ENCODE results near the gene UNC93B1. TPM values are rescaled to one million over a fixed set of nuclear protein-coding genes. Genes with fewer than 3 reads are reported as not detected.

UNC93B1 gene
- total and polyA plus RNA-seq, 2 of the 13 experiments (the other 11 are each of a cell fraction or from before 2014, with no cell fraction given) = 8.8 to 18.9 TPM

GRCh38 chr11:68031144-68031464 is 27.2 kb upstream of the UNC93B1 start (continued):
- TF ChIP-seq ATF4 (CRISPR knock-in tag; IDR thresholded peaks at IDR 0.05) (no peak), KLF15 (CRISPR knock-in tag; IDR thresholded peaks at IDR 0.05; ENCODE audit: borderline replicate concordance) (no peak), TBX2 (CRISPR knock-in tag; IDR thresholded peaks at IDR 0.05; ENCODE audit: borderline replicate concordance) (peak; percentile 5; the same call in 1 of the 2 replicates), CENPT (CRISPR knock-in tag; IDR thresholded peaks at IDR 0.05; ENCODE audit: low read depth) (no peak), MEIS2 (CRISPR knock-in tag; IDR thresholded peaks at IDR 0.05) (no peak), ARHGAP35 (CRISPR knock-in tag; IDR thresholded peaks at IDR 0.05; ENCODE audit: borderline replicate concordance) (no peak), HOXA9 (CRISPR knock-in tag; IDR thresholded peaks at IDR 0.05; ENCODE audit: borderline replicate concordance) (no peak), NFYC (CRISPR knock-in tag; IDR thresholded peaks at IDR 0.05) (no peak), ZNF740 (CRISPR knock-in tag; IDR thresholded peaks at IDR 0.05) (no peak), KMT2A (CRISPR knock-in tag; IDR thresholded peaks at IDR 0.05) (no peak), ZFP37 (CRISPR knock-in tag; IDR thresholded peaks at IDR 0.05; ENCODE audit: borderline replicate concordance) (no peak), SMAD1 (CRISPR knock-in tag; IDR thresholded peaks at IDR 0.05; ENCODE audit: borderline replicate concordance, low read depth) (no peak), SATB2 (CRISPR knock-in tag; IDR thresholded peaks at IDR 0.05) (no peak), RERE (CRISPR knock-in tag; IDR thresholded peaks at IDR 0.05; ENCODE audit: low read depth) (no peak), ZNF687 (CRISPR knock-in tag; IDR thresholded peaks at IDR 0.05) (peak; percentile 1), ZNF788 (CRISPR knock-in tag; IDR thresholded peaks at IDR 0.05; ENCODE audit: borderline replicate concordance) (0 out of 2 replicates have a peak, but pooled peaks have one; percentile 8), ZNF768 (CRISPR knock-in tag; IDR thresholded peaks at IDR 0.05) (no peak), NR2F1 (CRISPR knock-in tag; IDR thresholded peaks at IDR 0.05) (0 out of 4 replicates have a peak, but pooled peaks of 1 of the 2 experiments have one; percentile 6), ZNF615 (CRISPR knock-in tag; IDR thresholded peaks at IDR 0.05; ENCODE audit: borderline replicate concordance) (0 out of 2 replicates have a peak, but pooled peaks have one; percentile 4), ZNF644 (CRISPR knock-in tag; IDR thresholded peaks at IDR 0.05; ENCODE audit: low read depth) (no peak)
